Measurements from ENCODE around the gene TBCC. TPM values are rescaled to one million over a fixed set of nuclear protein-coding genes. Genes with fewer than 3 reads are reported as not detected.

TBCC gene
- total RNA-seq, 1 donor from 2014 or later, result 23.4 TPM

GRCh38 chr6:42783876-42784642 is 38.2 kb upstream of the TBCC start:
- peaks cover 20% of the 10 kb centered on the region for H3K27me3 Mint-ChIP-seq (ENCODE audit: unreplicated experiment)
- H3K27ac Mint-ChIP-seq (ENCODE audit: unreplicated experiment), result peak overlapping the region; percentile 99
- no peak for DNase-seq (ENCODE audit: low spot score)
- peaks cover 12% of the 10 kb centered on the region for H3K36me3 Mint-ChIP-seq (ENCODE audit: low read depth, unreplicated experiment)
- H3K4me3 Mint-ChIP-seq (ENCODE audit: unreplicated experiment), result peak overlapping the region; percentile 96
- H3K9me3 Mint-ChIP-seq (ENCODE audit: unreplicated experiment), result no peaks in the 10 kb centered on the region
- peaks cover 25% of the 10 kb centered on the region for H3K4me1 Mint-ChIP-seq (ENCODE audit: unreplicated experiment)
- TF ChIP-seq CTCF (IDR thresholded peaks at IDR 0.05; ENCODE audit: unreplicated experiment), result no peak

DNA sequence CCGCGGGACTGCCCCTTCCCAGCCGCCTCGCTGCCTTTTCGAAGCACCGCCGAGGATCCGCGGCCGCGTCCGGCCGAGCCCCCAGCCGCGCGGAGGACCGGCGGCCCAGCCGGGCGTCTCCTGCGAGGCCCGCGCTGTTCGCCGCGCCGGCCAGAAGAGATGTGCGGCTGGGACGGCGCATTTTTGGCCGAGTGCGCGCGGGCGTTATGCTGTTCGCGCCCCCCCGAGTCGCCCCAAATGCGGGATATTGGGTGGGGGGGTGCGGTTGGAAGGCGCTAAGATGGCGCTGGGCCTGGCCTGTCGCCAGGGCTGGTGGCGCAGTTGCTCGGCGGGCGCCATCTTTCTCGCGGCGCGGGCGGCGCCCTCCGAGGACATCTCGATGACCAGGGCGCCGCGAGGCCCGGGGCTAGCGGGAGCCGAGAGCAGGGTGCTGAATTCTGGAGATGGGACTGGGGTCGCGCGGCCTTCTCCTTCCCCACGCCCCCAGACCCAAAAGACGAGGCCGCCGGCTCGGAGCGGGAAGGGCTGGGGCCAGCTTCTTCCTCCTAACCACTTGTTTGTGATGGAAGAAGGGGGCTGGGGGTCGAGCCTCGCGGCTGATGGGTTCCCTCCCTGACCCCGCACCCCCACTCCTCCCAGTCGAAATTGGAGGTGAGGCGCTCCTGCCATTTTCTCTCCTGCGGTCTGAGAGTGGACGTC is 37.4 kb upstream of the TBCC start:
- Mint-ChIP-seq H3K4me1 (ENCODE audit: unreplicated experiment) (peaks cover 20% of the 10 kb centered on the region), H3K36me3 (ENCODE audit: low read depth, unreplicated experiment) (peaks cover 12% of the 10 kb centered on the region)

DNA sequence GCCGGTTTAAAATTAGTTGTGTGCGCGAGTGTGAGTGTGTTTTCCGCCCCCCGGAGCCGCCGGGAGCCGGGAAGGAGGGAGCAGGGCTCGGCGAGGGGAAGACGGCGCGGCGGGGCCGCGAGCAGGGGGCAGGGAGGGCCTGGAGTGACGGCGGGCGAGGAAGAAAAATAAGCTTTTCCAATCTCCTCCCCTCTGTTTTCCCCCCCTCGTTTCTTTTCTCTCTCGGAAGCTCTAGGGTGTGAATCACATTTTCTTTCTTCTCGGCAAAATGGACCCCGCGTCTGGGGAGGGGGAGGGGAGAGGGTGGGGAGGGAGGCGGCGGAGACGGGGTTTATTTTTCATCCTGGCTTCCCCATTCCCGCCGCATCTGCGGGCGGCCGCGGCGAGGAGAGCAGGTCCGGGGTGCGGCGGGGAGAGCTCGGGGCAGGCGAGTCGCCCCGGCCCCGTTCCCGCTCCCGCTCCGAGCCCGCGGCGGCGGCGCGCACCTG is 36.8 kb upstream of the TBCC start:
- H3K36me3 Mint-ChIP-seq (ENCODE audit: low read depth, unreplicated experiment), result peaks cover 12% of the 10 kb centered on the region
- no peak for TF ChIP-seq CTCF (IDR thresholded peaks at IDR 0.05; ENCODE audit: unreplicated experiment)

More for the DNA sequence above, 37.4 kb upstream of the TBCC start:
- H3K4me3 Mint-ChIP-seq (ENCODE audit: unreplicated experiment), result peak overlapping the region; percentile 96
- peaks cover 20% of the 10 kb centered on the region for H3K27me3 Mint-ChIP-seq (ENCODE audit: unreplicated experiment)
- no peaks in the 10 kb centered on the region for H3K9me3 Mint-ChIP-seq (ENCODE audit: unreplicated experiment)
- peak; percentile 59 for DNase-seq (ENCODE audit: low spot score)
- peak overlapping the region; percentile 99 for H3K27ac Mint-ChIP-seq (ENCODE audit: unreplicated experiment)
- no peak for TF ChIP-seq CTCF (IDR thresholded peaks at IDR 0.05; ENCODE audit: unreplicated experiment)

GRCh38 chr6:42781796-42782688 is 36.1 kb upstream of the TBCC start, which contains the start of gene BICRAL:
TSS of gene BICRAL (plus strand) at chr6:42782052. CDS start at chr6:42822023, 39,971 bp downstream.
- Mint-ChIP-seq H3K27ac (ENCODE audit: unreplicated experiment) (peak within 1 kb of the TSS; percentile 99), H3K9me3 (ENCODE audit: unreplicated experiment) (no peaks in the 10 kb centered on the region), H3K36me3 (ENCODE audit: low read depth, unreplicated experiment) (peaks cover 12% of the 10 kb centered on the region), H3K27me3 (ENCODE audit: unreplicated experiment) (peaks cover 20% of the 10 kb centered on the region), H3K4me1 (ENCODE audit: unreplicated experiment) (peaks cover 19% of the 10 kb centered on the region), H3K4me3 (ENCODE audit: unreplicated experiment) (peak within 1 kb of the TSS; percentile 93)
- TF ChIP-seq CTCF (IDR thresholded peaks at IDR 0.05; ENCODE audit: unreplicated experiment), result no peak
- DNase-seq (ENCODE audit: low spot score), result peak; percentile 73

More for the DNA sequence above, 36.8 kb upstream of the TBCC start:
- Mint-ChIP-seq H3K9me3 (ENCODE audit: unreplicated experiment) (no peaks in the 10 kb centered on the region), H3K4me1 (ENCODE audit: unreplicated experiment) (peaks cover 19% of the 10 kb centered on the region), H3K4me3 (ENCODE audit: unreplicated experiment) (peak overlapping the region; percentile 93), H3K27ac (ENCODE audit: unreplicated experiment) (peak overlapping the region; percentile 99), H3K27me3 (ENCODE audit: unreplicated experiment) (peaks cover 20% of the 10 kb centered on the region)
- peak; percentile 66 for DNase-seq (ENCODE audit: low spot score)
